Measurements from ENCODE around the gene ITGA2B. TPM values are rescaled to one million over a fixed set of nuclear protein-coding genes. Genes with fewer than 3 reads are reported as not detected.
A peak's percentile ranks its signal among the peaks of the same experiment; 100 is the strongest.
"Not testable (repeated sequence)": the region's sequence is repeated elsewhere in the genome, so short reads cannot be mapped to it uniquely, and the experiment has no call there.

The ITGA2B gene
- total and polyA plus RNA-seq, 7 experiments from 2014 or later: 0.43 to 19.7 (median 0.67) TPM; not detected in 2

DNA sequence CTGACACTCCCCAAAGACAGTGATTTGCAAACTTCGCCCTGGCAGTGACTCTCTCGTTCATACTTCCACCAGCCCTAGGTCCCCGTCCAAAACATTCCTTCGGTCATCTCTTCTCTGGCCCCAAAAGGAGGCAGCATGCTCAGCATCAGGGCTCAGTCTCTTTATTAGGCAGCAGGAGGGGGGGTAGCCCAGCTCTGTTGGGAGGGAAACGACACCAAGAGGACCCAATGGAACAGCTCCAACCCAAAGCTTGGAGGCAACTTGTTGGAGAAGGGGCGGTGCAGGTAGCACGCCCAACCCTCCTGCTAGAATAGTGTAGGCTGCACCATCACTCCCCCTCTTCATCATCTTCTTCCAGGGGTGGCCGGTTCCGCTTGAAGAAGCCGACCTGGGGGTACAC lies 17.4 kb downstream of the ITGA2B start:
- CTCF ChIA-PET: interaction anchor here (1.1 kb wide), 1 partner anchor 9 kb away, joined by 3 read pairs; no protein-coding TSS in a partner anchor
- peak overlapping the region in 2 of 9 donors; percentile 38 to 52 for H3K27ac Mint-ChIP-seq
- peaks cover 15 to 34% (median 23%) of the 10 kb centered on the region in 5 donors for H3K27me3 Mint-ChIP-seq
- H3K36me3 ChIP-seq (ENCODE audit: control insufficient read depth in 2 of 3, insufficient read depth in 3 of 3, low read length in 3 of 3): no peaks in the 10 kb centered on the region
- ATAC-seq (no peak), DNase-seq (no peak)
- POLR2A ChIA-PET: no interaction called here
- H3K27ac ChIP-seq (ENCODE audit: low read depth, low read length): no peak overlapping the region
- no peak overlapping the region for H3K4me3 Mint-ChIP-seq
- H3K9me3 ChIP-seq (ENCODE audit: control insufficient read depth in 2 of 3, low read length in 3 of 3): no peaks in the 10 kb centered on the region
- no peak overlapping the region for H3K4me3 ChIP-seq (ENCODE audit: low read length)
- no peaks in the 10 kb centered on the region for H3K27me3 ChIP-seq (ENCODE audit: control insufficient read depth in 2 of 2, insufficient read depth in 2 of 2, low read length in 2 of 2)
- no peaks in the 10 kb centered on the region for H3K4me1 ChIP-seq (ENCODE audit: control insufficient read depth in 2 of 2, insufficient read depth in 2 of 2, low read length in 2 of 2)
- no peaks in the 10 kb centered on the region for H3K36me3 Mint-ChIP-seq
- H3K4me1 Mint-ChIP-seq: peaks cover 0 to 7% (median 4%) of the 10 kb centered on the region in 7 donors
- intact Hi-C loops (cut with micrococcal nuclease): no loop called here
- H3K9me3 Mint-ChIP-seq: peaks cover 0 to 1% (median 0%) of the 10 kb centered on the region in 11 donors

DNA sequence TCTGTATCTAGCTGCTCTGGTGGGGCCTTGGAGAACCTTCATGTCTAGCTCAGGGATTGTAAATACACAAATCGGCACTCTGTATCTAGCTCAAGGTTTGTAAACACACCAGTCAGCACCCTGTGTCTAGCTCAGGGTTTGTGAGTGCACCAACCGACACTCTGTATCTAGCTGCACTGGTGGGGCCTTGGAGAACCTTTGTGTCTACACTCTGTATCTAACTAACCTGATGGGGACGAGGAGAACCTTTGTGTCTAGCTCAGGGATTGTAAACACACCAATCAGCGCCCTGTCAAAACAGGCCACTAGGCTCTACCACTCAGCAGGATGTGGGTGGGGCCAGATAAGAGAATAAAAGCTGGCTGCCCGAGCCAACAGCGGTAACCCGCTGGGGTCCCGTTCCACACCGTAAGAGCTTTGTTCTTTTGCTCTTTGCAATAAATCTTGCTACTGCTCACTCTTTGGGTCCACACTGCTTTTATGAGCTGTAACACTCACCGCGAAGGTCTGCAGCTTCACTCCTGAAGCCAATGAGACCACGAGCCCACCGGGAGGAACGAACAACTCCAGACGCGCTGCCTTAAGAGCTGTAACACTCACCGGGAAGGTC lies 19.9 kb downstream of the ITGA2B start:
- H3K27ac Mint-ChIP-seq; ATAC-seq; H3K4me1 ChIP-seq (ENCODE audit: control insufficient read depth in 2 of 2, insufficient read depth in 2 of 2, low read length in 2 of 2); H3K4me1 Mint-ChIP-seq; H3K27ac ChIP-seq (ENCODE audit: low read depth, low read length); H3K36me3 Mint-ChIP-seq; H3K4me3 ChIP-seq (ENCODE audit: low read length); H3K36me3 ChIP-seq (ENCODE audit: control insufficient read depth in 2 of 3, insufficient read depth in 3 of 3, low read length in 3 of 3); H3K9me3 Mint-ChIP-seq; CTCF ChIA-PET; H3K27me3 ChIP-seq (ENCODE audit: control insufficient read depth in 2 of 2, insufficient read depth in 2 of 2, low read length in 2 of 2); H3K9me3 ChIP-seq (ENCODE audit: control insufficient read depth in 2 of 3, low read length in 3 of 3); intact Hi-C loops (cut with micrococcal nuclease); DNase-seq; POLR2A ChIA-PET: not testable (repeated sequence)
- H3K27me3 Mint-ChIP-seq: peaks cover 15 to 47% (median 39%) of the 10 kb centered on the region in 5 donors
- H3K4me3 Mint-ChIP-seq: peak overlapping the region; percentile 48 to 76 (median 64)

DNA sequence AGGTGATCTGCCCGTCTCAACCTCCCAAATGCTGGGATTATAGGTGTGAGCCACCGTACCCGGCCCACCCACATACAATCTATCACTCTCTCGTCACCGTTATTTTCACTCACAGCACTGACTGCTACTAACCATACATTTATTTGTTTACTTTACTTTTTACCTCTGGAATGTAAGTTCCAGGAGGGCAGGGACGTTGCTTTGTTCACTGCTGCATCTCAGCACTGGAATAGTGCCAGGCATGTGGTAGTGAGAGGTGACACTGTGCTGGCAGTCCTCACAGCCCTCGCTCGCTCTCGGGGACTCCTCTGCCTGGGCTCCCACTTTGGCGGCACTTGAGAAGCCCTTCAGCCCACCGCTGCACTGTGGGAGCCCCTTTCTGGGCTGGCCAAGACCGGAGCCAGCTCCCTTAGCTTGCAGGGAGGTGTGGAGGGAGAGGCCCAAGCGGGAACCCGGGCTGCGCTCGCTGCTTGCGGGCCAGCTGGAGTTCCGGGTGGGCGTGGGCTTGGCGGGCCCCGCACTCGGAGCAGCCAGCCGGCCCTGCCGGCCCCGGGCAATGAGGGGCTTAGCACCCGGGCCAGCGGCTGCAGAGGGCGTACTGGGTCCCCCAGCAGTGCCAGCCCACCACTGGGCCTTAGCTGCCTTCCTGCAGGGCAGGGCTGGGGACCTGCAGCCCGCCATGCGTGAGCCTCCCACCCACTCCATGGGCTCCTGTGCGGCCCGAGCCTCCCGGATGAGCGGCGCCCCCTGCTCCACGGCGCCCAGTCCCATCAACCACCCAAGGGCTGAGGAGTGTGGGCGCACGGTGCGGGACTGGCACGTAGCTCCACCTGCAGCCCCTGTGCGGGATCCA lies 20.8 kb downstream of the ITGA2B start:
- H3K27me3 ChIP-seq (ENCODE audit: control insufficient read depth in 2 of 2, insufficient read depth in 2 of 2, low read length in 2 of 2); intact Hi-C loops (cut with micrococcal nuclease); H3K36me3 Mint-ChIP-seq; H3K27ac Mint-ChIP-seq; H3K27ac ChIP-seq (ENCODE audit: low read depth, low read length); H3K4me3 Mint-ChIP-seq; H3K9me3 ChIP-seq (ENCODE audit: control insufficient read depth in 2 of 3, low read length in 3 of 3); H3K9me3 Mint-ChIP-seq; H3K36me3 ChIP-seq (ENCODE audit: control insufficient read depth in 2 of 3, insufficient read depth in 3 of 3, low read length in 3 of 3); H3K4me1 ChIP-seq (ENCODE audit: control insufficient read depth in 2 of 2, insufficient read depth in 2 of 2, low read length in 2 of 2); DNase-seq; H3K4me3 ChIP-seq (ENCODE audit: low read length); CTCF ChIA-PET; POLR2A ChIA-PET; ATAC-seq: not testable (repeated sequence)
- Mint-ChIP-seq H3K4me1 (peaks cover 0 to 11% (median 7%) of the 10 kb centered on the region in 7 donors), H3K27me3 (peaks cover 15 to 53% (median 39%) of the 10 kb centered on the region in 5 donors)

DNA sequence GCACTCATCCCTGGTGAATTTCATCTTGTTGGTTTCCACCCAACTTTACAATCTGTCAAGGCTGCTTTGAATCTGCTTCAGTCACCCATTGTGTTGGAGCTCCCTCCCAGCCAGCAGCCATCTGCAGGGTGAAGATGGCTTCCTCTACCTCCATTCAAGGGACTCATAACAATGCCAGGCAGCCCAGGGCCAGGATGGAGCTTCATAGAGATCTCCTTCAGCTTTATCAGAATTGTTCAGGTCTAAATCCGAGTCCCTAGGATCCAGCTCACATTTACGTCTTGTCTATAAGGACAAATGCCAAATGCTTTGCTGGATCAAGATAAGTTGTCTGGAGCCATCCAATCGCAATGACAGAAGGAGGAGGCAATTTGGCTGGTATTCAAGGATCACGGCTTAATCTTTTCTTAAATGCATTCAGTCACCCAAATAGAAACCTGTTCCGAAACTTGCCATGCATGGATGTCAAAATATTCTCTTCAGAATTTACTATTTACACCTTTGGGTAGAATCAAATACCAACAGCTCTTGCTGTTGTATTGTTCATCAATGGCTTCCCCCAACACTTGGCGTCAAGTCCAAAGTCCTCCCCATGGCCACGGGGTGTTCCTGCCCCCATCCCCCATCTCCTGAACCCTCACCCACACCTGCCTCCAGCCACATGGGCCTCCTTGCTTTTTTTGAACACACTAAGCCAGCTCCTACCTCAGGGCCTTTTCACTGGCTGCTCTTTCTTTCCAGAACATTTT lies 22.0 kb downstream of the ITGA2B start:
- no peak overlapping the region for H3K27ac Mint-ChIP-seq
- no peak overlapping the region for H3K4me3 ChIP-seq (ENCODE audit: low read length)
- peaks cover 9 to 56% (median 39%) of the 10 kb centered on the region in 5 donors for H3K27me3 Mint-ChIP-seq
- peaks cover 0 to 13% (median 7%) of the 10 kb centered on the region in 7 donors for H3K4me1 Mint-ChIP-seq
- intact Hi-C loops (cut with micrococcal nuclease): no loop called here
- ATAC-seq (no peak), DNase-seq (no peak)
- H3K36me3 Mint-ChIP-seq: no peaks in the 10 kb centered on the region
- ChIA-PET CTCF (interaction anchor here (1.2 kb wide), 1 partner anchor 10 kb away, joined by 3 read pairs; no protein-coding TSS in a partner anchor), POLR2A (interaction anchor here (0.5 kb wide), 1 partner anchor 149 kb away, joined by 3 read pairs; no protein-coding TSS in a partner anchor)
- H3K36me3 ChIP-seq (ENCODE audit: control insufficient read depth in 2 of 3, insufficient read depth in 3 of 3, low read length in 3 of 3): no peaks in the 10 kb centered on the region
- no peak overlapping the region for H3K27ac ChIP-seq (ENCODE audit: low read depth, low read length)
- peaks cover 0 to 1% (median 0%) of the 10 kb centered on the region in 11 donors for H3K9me3 Mint-ChIP-seq
- H3K4me1 ChIP-seq (ENCODE audit: control insufficient read depth in 2 of 2, insufficient read depth in 2 of 2, low read length in 2 of 2): no peaks in the 10 kb centered on the region
- H3K27me3 ChIP-seq (ENCODE audit: control insufficient read depth in 2 of 2, insufficient read depth in 2 of 2, low read length in 2 of 2): no peaks in the 10 kb centered on the region
- H3K9me3 ChIP-seq (ENCODE audit: control insufficient read depth in 2 of 3, low read length in 3 of 3): no peaks in the 10 kb centered on the region
- H3K4me3 Mint-ChIP-seq: no peak overlapping the region

GRCh38 chr17:44365051-44365450 lies 24.4 kb downstream of the ITGA2B start:
- H3K4me1 ChIP-seq (ENCODE audit: control insufficient read depth in 2 of 2, insufficient read depth in 2 of 2, low read length in 2 of 2); intact Hi-C loops (cut with micrococcal nuclease); H3K36me3 Mint-ChIP-seq; ATAC-seq; H3K4me3 ChIP-seq (ENCODE audit: low read length); H3K27me3 ChIP-seq (ENCODE audit: control insufficient read depth in 2 of 2, insufficient read depth in 2 of 2, low read length in 2 of 2); DNase-seq; H3K36me3 ChIP-seq (ENCODE audit: control insufficient read depth in 2 of 3, insufficient read depth in 3 of 3, low read length in 3 of 3); H3K27ac Mint-ChIP-seq; H3K27ac ChIP-seq (ENCODE audit: low read depth, low read length); H3K9me3 ChIP-seq (ENCODE audit: control insufficient read depth in 2 of 3, low read length in 3 of 3); H3K9me3 Mint-ChIP-seq: not testable (repeated sequence)
- Mint-ChIP-seq H3K4me3 (peak overlapping the region in 6 of 10 donors; percentile 47 to 83 (median 76)), H3K4me1 (peaks cover 0 to 13% (median 7%) of the 10 kb centered on the region in 7 donors), H3K27me3 (peaks cover 0 to 68% (median 34%) of the 10 kb centered on the region in 5 donors)
- ChIA-PET POLR2A (interaction anchor here (0.7 kb wide), 1 partner anchor 38 kb away, joined by 4 read pairs; no protein-coding TSS in a partner anchor), CTCF (interaction anchor here (0.6 to 1.1 kb wide), 3 partner anchors 11 to 433 kb away, joined by 3 to 4 read pairs (median 3); no protein-coding TSS in a partner anchor)

- CTCF ChIA-PET: interaction anchor here (1.0 to 1.6 kb wide), 5 partner anchors 9 to 33 kb away, joined by 3 to 9 read pairs (median 4); partner anchors contain the start of gene GRN
- no peaks in the 10 kb centered on the region for H3K4me1 ChIP-seq (ENCODE audit: control insufficient read depth in 2 of 2, insufficient read depth in 2 of 2, low read length in 2 of 2)
- no peaks in the 10 kb centered on the region for H3K36me3 Mint-ChIP-seq
- POLR2A ChIA-PET: interaction anchor here (1.0 kb wide), 1 partner anchor 10 kb away, joined by 3 read pairs; no protein-coding TSS in a partner anchor
- peak within 1 kb of the TSS; percentile 62 for H3K4me3 ChIP-seq (ENCODE audit: low read length)
- intact Hi-C loops (cut with micrococcal nuclease): loop anchor here in 1 of 2 donors (1.0 kb wide), 3 partner anchors 9 to 22 kb away; partner anchors contain the start of gene GRN
- H3K27ac ChIP-seq (ENCODE audit: low read depth, low read length): no peak within 1 kb of the TSS
- ATAC-seq (peak; percentile 96), DNase-seq (peak; percentile 41 to 83 (median 69))
- no peaks in the 10 kb centered on the region for H3K27me3 ChIP-seq (ENCODE audit: control insufficient read depth in 2 of 2, insufficient read depth in 2 of 2, low read length in 2 of 2)
- no peaks in the 10 kb centered on the region for H3K9me3 ChIP-seq (ENCODE audit: control insufficient read depth in 2 of 3, low read length in 3 of 3)
- peak within 1 kb of the TSS; percentile 75 to 86 (median 80) for H3K4me3 Mint-ChIP-seq
- H3K4me1 Mint-ChIP-seq: peaks cover 6 to 12% (median 7%) of the 10 kb centered on the region in 7 donors
- no peaks in the 10 kb centered on the region for H3K36me3 ChIP-seq (ENCODE audit: control insufficient read depth in 2 of 3, insufficient read depth in 3 of 3, low read length in 3 of 3)
- H3K27me3 Mint-ChIP-seq: peaks cover 0 to 65% (median 30%) of the 10 kb centered on the region in 5 donors
- H3K9me3 Mint-ChIP-seq: no peaks in the 10 kb centered on the region
- H3K27ac Mint-ChIP-seq: peak within 1 kb of the TSS in 3 of 9 donors; percentile 49 to 78 (median 71)
Measured at GRCh38 chr17:44363613-44364159, 25.8 kb downstream of the ITGA2B start, which contains the start of gene FAM171A2. Gene FAM171A2 (minus strand): TSS chr17:44363853. CDS start chr17:44363714, 139 bp downstream.
